H1 (cell line): ENCODE data around the gene PATE4. TPM values are rescaled to one million over a fixed set of nuclear protein-coding genes. Genes with fewer than 3 reads are reported as not detected.

Experiments used
- CBX5 ChIP-seq: fragments of 300-800, 300-1000 bp; sonication (generic); IDR thresholded peaks from 2 replicates; pipeline ENCODE4 v1.7.1; 2016; ENCODE audit warnings: antibody characterized with exemption, low read length, low read depth
- CHD7 ChIP-seq: fragments of 300-600 bp; sonication (generic); IDR thresholded peaks from 2 replicates; pipeline ENCODE4 v1.7.1; 2012; ENCODE audit warnings: low read length, moderate library complexity, mild to moderate bottlenecking, inconsistent platforms; ENCODE audit not compliant: insufficient replicate concordance
- E2F6 ChIP-seq: IDR thresholded peaks from 2 replicates; pipeline ENCODE4 v1.6.1; 2012; ENCODE audit warnings: inconsistent platforms
- JUN ChIP-seq: IDR thresholded peaks from 2 replicates; pipeline ENCODE4 v1.6.1; 2011; ENCODE audit warnings: low read depth, mild to moderate bottlenecking, improper control_type of control experiment, low read length
- NANOG ChIP-seq: IDR thresholded peaks from 2 replicates; pipeline ENCODE4 v1.6.1; 2011; ENCODE audit warnings: low read length, low read depth, mild to moderate bottlenecking, inconsistent platforms; ENCODE audit not compliant: insufficient read depth, poor library complexity, severe bottlenecking
- RAD21 ChIP-seq, 2 experiments: IDR thresholded peaks in 1 of 2; conservative IDR thresholded peaks in 1 of 2; 2 replicates each; pipeline ENCODE4 v1.6.1; 2011; ENCODE audit warnings: low read depth in 2 of 2, low read length in 2 of 2, improper control_type of control experiment in 1 of 2, inconsistent platforms in 1 of 2, mild to moderate bottlenecking in 1 of 2, moderate library complexity in 1 of 2
- SRF ChIP-seq: IDR thresholded peaks from 2 replicates; pipeline ENCODE4 v1.6.1; 2011; ENCODE audit warnings: mild to moderate bottlenecking, low read depth, low read length, moderate library complexity
- TEAD4 ChIP-seq: IDR thresholded peaks from 2 replicates; pipeline ENCODE4 v1.6.1; 2012; ENCODE audit warnings: low read depth, low read length, inconsistent platforms, mixed read lengths
- polyA plus RNA-seq, 7 experiments: library from polyadenylated mRNA; depleted of rRNA in 3 of 7; stranded (reverse) in 5 of 7; unstranded in 2 of 7; fragments of >200 nt in 5 of 7; fragments of 200-250 nt in 2 of 7; gene quantifications; 1 replicate in 5 of 7; 2 replicates in 1 of 7; 4 replicates in 1 of 7; pipeline versions ENCODE4 v1.2.1 to v1.2.3, GENCODE V29; 2011 to 2013; ENCODE audit warnings: missing spikeins in 2 of 7, mixed read lengths in 2 of 7
- total RNA-seq: library from RNA; stranded (reverse); fragmentation: NEBNext Ultra II Directional; extraction: Animal tissue kit (Norgen Biotek cat#: 25700); gene quantifications from 2 replicates; pipeline ENCODE4 v1.2.1, GENCODE V29; 2021

The PATE4 gene
- total and polyA plus RNA-seq, 2 of the 8 experiments (the other 6 are each of a cell fraction or from before 2014, with no cell fraction given): not detected

- TF ChIP-seq CHD7 (no peak), E2F6 (peak; percentile 98), SRF (no peak), NANOG (peak; percentile 30), RAD21 (IDR thresholded peaks at IDR 0.05 in 1 of 2, conservative IDR thresholded peaks at IDR 0.05 in 1 of 2; ENCODE audit: low read depth in 2 of 2, low read length in 2 of 2) (peak in 1 of 2 experiments; percentile 7; a peak in 1 of 4 replicates), JUN (no peak), TEAD4 (no peak), CBX5 (no peak)
Measured at GRCh38 chr11:125887373-125888324, 54.5 kb downstream of the PATE4 start, which contains the start of gene HYLS1 (continued).
